Measurements from ENCODE around the gene MEIS2.

DNA sequence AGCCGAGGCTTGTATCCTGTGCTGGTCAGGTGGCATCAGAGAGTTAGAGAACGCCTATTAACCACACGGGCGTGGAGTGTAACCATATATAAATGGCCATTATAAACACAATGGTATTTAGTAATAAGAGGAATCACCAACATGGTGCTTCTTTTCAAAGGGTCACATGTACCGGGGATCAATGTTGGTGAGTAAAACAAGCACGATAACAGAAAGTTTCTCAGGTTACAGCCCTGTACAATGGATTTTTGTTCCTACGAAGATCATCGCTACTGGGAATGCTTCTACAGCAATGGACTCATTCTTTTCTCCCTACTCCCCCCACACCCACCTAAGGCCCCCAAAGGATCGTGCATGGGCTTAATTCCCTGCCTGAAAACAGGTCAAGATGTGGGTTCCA, 42.5 kb downstream of the MEIS2 start:
- TF ChIP-seq, protein P1, sequence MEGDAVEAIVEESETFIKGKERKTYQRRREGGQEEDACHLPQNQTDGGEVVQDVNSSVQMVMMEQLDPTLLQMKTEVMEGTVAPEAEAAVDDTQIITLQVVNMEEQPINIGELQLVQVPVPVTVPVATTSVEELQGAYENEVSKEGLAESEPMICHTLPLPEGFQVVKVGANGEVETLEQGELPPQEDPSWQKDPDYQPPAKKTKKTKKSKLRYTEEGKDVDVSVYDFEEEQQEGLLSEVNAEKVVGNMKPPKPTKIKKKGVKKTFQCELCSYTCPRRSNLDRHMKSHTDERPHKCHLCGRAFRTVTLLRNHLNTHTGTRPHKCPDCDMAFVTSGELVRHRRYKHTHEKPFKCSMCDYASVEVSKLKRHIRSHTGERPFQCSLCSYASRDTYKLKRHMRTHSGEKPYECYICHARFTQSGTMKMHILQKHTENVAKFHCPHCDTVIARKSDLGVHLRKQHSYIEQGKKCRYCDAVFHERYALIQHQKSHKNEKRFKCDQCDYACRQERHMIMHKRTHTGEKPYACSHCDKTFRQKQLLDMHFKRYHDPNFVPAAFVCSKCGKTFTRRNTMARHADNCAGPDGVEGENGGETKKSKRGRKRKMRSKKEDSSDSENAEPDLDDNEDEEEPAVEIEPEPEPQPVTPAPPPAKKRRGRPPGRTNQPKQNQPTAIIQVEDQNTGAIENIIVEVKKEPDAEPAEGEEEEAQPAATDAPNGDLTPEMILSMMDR (IDR thresholded peaks at IDR 0.05; ENCODE audit: insufficient read depth, low read length): no peak
- TF ChIP-seq, protein P2, sequence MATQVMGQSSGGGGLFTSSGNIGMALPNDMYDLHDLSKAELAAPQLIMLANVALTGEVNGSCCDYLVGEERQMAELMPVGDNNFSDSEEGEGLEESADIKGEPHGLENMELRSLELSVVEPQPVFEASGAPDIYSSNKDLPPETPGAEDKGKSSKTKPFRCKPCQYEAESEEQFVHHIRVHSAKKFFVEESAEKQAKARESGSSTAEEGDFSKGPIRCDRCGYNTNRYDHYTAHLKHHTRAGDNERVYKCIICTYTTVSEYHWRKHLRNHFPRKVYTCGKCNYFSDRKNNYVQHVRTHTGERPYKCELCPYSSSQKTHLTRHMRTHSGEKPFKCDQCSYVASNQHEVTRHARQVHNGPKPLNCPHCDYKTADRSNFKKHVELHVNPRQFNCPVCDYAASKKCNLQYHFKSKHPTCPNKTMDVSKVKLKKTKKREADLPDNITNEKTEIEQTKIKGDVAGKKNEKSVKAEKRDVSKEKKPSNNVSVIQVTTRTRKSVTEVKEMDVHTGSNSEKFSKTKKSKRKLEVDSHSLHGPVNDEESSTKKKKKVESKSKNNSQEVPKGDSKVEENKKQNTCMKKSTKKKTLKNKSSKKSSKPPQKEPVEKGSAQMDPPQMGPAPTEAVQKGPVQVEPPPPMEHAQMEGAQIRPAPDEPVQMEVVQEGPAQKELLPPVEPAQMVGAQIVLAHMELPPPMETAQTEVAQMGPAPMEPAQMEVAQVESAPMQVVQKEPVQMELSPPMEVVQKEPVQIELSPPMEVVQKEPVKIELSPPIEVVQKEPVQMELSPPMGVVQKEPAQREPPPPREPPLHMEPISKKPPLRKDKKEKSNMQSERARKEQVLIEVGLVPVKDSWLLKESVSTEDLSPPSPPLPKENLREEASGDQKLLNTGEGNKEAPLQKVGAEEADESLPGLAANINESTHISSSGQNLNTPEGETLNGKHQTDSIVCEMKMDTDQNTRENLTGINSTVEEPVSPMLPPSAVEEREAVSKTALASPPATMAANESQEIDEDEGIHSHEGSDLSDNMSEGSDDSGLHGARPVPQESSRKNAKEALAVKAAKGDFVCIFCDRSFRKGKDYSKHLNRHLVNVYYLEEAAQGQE (IDR thresholded peaks at IDR 0.05; ENCODE audit: insufficient replicate concordance, low read depth): no peak
- TF ChIP-seq POLR2AphosphoS5 (IDR thresholded peaks at IDR 0.05; ENCODE audit: low read depth) (no peak), GABPA (IDR thresholded peaks at IDR 0.05; ENCODE audit: low read depth) (no peak)
